Stimulated activated CD4-positive, alpha-beta T cell treated with anti-CD3 and anti-CD28 coated beads, Interleukin-2, amount 100 ng/mL, for 4 hours (primary cell): Measurements from ENCODE around the gene HPSE2.

Experiments
- DNase-seq: peaks from one replicate; pipeline ENCODE4 v3.0.0-alpha.2; 2020; ENCODE audit warnings: low read depth

The HPSE2 gene

GRCh38 chr10:98489561-98490481, 745.8 kb downstream of the HPSE2 start:
- no peak for DNase-seq

GRCh38 chr10:98488669-98489430, 746.8 kb downstream of the HPSE2 start:
- no peak for DNase-seq

- no peak for DNase-seq
Observed at GRCh38 chr10:98487649-98488048, 748.0 kb downstream of the HPSE2 start.

GRCh38 chr10:98486421-98486820, 749.2 kb downstream of the HPSE2 start:
- no peak for DNase-seq

- no peak for DNase-seq
Observed at GRCh38 chr10:98485959-98486358, 749.7 kb downstream of the HPSE2 start.

- no peak for DNase-seq
Observed at GRCh38 chr10:98483658-98484057, 752.0 kb downstream of the HPSE2 start.

- DNase-seq, result no peak
Observed at GRCh38 chr10:98482096-98482495, 753.6 kb downstream of the HPSE2 start.

GRCh38 chr10:98481404-98481945, 754.2 kb downstream of the HPSE2 start:
- no peak for DNase-seq

GRCh38 chr10:98478430-98479222, 757.0 kb downstream of the HPSE2 start:
- DNase-seq, result no peak

GRCh38 chr10:98477861-98478260, 757.8 kb downstream of the HPSE2 start:
- no peak for DNase-seq

- DNase-seq, result no peak
Observed at GRCh38 chr10:98474628-98475027, 761.0 kb downstream of the HPSE2 start.

- DNase-seq, result no peak
Observed at GRCh38 chr10:98472196-98472595, 763.5 kb downstream of the HPSE2 start.

- no peak for DNase-seq
Observed at GRCh38 chr10:98470850-98471249, 764.8 kb downstream of the HPSE2 start.

- no peak for DNase-seq
Observed at GRCh38 chr10:98469001-98469931, 766.4 kb downstream of the HPSE2 start.

- peak; percentile 45 for DNase-seq
Observed at GRCh38 chr10:98467506-98468318, 767.9 kb downstream of the HPSE2 start.

GRCh38 chr10:98466861-98467505, 768.7 kb downstream of the HPSE2 start:
- no peak for DNase-seq

- no peak for DNase-seq
Observed at GRCh38 chr10:98465866-98466265, 769.8 kb downstream of the HPSE2 start.

- DNase-seq, result no peak
Observed at GRCh38 chr10:98463976-98464754, 771.5 kb downstream of the HPSE2 start.

- DNase-seq, result no peak
Observed at GRCh38 chr10:98463016-98463415, 772.6 kb downstream of the HPSE2 start.
